GM11168 (cell line): ENCODE results near the gene GCSH.

Experiments
- in situ Hi-C: fragments of 300-500 bp; cut with MboI; formaldehyde crosslinking; loops from one replicate; pipeline ENCODE4 v1.12.0; 2022; ENCODE audit warnings: low sequenced_read_pairs; ENCODE audit not compliant: unreplicated experiment

The GCSH gene

GRCh38 chr16:81106826-81107503, 10.8 kb upstream of the GCSH start:
- in situ Hi-C loops, result no loop called here

DNA sequence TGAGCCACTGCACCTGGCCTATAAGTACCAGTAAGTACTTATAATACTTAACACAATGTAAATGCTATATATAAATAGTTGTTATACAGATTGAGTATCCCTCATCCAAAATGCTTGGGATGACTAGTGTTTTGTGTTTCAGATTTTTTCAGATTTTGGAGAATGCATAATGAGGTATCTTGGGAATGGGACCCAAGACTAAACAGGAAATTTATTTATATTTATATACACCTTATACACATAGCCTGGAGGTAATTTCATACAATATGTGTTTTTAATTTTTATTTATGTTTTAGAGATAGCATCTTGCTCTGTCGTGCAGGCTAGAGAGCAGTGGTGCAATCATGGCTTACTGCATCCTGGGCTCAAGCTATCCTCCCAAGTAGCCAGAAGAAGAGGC, 9.8 kb upstream of the GCSH start:
- in situ Hi-C loops, result no loop called here

DNA sequence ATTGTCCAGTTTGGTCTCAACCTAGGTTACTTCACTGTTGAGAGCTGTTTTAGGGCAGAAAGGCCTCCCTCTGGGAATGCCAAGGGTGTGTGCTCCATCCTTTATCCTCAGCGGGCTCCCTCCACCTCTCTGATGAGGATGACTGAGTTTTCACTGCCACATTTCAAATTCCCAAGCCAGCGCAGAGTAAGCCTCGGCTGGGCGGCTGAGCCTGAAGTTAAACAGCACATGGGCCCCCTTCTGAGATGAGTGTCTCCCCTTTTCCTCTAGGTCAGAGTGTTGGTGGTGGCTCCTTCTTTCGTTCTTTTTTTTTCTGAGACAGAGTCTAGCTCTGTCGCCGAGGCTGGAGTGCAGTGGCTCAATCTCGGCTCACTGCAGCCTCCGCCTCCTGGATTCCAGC, 5.5 kb upstream of the GCSH start:
- in situ Hi-C loops, result no loop called here

DNA sequence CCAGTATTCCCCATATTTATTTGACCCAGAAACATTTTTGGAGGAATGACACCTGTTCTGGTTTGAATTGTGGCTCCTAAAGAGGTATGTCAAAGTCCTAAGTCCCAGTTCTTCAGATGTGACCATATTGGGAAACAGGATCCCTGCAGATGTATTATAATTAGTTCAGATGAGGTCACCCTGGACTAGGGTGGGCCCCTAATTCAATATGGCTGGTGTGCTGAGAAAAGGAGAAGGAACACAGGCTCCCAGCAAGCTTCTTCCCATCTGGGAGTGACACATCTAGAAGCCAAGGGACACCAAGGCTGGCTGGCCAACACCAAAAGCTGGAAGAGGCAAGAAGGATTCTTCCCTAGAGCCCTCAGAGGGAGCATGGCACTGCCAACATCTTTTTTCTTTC, 3.8 kb upstream of the GCSH start:
- in situ Hi-C loops, result no loop called here

DNA sequence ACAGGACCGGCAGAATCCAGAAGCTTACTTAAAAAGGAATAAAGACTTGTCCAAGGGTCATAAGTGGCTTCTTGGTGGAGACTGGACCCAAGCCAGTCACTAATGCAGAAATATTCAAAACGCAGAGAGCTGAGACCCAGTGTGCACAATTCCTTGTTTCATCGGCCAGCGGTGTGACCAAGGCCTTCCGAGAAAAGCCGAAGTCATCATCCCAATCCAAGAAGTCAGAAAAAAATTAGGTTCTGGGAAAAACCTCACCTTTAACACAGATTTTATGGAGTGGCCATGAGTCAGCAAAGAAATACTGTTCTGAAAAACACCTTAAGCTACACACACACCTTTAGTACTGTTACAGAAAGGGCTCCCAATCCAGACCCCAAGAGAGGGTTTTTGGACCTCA, 1.0 kb upstream of the GCSH start:
- in situ Hi-C loops, result no loop called here

DNA sequence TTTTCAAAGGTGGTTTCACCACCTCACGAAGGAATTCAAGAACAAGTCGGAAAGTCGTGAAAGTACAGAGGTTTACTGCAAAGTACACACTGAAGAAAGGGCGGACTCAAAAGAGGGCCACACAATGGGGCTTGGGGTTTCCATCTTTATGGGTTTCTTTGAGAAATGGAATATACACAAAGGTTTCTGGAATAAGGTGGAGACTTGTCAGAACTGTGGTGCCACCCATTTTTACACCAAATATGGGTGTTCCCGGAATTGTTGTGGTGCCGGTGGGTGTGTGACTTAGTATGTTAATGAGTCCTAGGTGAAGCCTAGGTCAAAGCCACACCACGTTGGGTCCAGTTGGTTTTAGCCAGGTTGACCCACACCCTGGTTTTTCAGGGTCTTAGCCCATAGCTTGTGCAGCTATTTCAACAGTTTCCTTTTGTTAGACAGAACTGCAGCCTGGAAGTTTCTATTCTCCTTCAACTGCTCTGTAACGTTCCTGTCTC, 567 bp upstream of the GCSH start:
- in situ Hi-C loops, result no loop called here

DNA sequence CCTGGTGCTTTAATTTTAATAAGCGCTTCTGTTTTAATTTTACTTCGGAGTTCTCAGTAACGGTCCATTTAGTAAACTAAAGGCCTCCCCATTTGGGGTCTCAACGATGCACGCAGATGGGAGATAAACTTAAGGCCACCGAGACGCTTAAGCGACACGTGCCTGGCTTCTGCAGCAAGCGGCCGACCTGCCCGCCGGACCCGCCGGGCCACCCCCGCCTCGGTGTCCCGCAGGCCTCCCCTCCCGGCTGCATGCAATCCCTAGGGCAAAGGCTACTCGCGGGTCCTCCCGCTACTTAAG, 592 bp downstream of the GCSH start:
- in situ Hi-C loops, result no loop called here

DNA sequence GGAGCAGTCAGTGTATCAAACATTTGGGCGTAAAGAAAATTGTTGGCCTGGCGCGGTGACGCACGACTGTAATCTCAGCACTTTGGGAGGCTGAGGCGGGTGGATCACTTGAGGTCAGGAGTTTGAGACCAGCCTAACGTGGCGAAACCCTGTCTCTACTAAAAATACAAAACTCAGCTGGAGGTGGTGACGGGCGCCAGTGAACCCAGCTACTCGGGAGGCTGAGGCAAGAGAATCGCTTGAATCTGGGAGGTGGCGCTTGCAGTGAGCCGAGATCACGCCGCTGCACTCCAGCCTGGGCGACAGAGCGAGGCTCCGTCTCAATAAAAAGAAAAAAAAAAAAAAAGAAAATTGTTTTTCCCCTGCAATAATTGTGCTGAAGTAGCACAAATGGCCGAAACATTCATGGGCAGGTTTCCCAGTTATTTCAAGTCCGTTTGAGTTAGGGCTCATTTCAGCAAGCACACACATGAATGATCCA, 1.4 kb downstream of the GCSH start:
- in situ Hi-C loops, result no loop called here

DNA sequence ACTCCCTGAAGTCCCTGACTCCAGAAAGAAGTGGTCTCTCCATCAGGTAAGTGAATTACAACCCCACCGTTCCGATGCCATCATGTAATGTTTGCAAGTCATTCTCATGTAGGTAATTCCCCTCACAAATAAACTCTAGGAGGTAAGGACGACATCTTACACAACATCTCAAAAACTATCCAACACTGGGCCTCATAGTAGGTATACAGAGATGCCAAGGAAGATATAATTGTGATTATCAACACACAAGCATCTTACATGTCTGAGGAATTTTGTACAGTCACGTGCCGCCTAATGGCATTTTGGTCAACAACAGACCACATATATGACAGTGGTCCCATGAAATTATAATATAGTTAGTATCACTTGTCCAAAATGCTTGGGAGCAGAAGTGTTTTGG, 7.4 kb downstream of the GCSH start:
- in situ Hi-C loops, result no loop called here

GRCh38 chr16:81081014-81081413, 15.2 kb downstream of the GCSH start:
- in situ Hi-C loops, result no loop called here

DNA sequence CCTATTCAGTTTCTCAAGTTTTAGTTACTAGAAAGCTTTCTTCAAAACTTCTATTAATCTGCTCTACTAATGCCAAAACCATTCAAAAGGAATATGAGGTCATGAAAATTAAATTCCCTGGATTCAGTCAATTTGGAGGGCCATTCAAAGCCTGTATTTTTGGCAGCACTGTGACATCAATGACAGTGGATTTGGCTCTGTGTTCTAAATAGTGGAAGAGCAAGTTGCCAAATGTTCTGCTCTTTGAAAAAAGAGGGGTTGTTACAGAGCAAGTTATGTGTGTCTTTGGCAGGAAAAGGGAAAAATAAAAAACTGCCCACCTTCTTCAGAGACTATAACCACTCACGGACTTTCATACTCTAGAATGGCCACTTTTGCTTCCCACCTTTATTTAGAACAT, 16.0 kb downstream of the GCSH start:
- in situ Hi-C loops, result no loop called here

DNA sequence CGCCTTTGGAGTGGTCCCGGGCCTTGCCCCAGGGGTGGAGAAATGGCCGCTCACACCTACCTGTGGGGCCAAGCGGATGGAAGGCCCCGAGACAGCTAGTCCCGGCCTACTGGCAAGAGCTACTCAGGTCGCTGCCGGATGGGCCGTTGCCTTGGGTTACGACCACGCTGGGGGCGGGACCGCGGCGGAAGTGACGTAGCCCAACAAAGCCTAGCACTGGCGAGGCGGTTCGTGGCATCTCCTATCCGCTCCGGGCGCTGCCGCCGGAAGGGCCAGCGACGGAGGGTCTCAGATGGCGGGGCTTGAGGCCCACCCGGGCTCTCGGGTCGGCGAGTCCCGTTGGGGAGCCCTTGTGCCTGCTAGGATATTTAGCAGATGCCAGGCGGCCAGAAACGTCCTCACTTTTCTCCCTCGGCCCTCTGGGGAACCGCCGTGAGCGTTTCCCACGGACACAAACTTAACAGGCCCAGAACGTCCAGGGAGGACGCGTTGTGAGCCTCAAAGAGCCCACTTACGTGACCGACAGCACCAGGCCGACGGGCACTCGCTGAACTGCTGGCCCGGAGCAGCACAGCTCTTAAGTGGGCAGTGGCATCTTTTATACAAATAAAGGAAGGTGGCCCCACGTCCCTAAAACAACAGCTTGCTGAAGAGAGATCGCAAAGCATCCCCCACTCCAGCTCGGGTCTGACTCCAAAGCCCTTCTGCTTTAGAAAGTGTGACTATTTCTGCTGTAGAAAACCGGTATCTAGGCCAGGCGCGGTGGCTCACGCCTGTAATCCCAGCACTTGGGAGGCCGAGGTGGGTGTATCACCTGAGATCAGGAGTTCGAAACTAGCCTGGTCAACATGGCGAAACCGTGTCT, 18.9 kb downstream of the GCSH start, which contains the start of gene C16orf46:
C16orf46 (minus strand) TSS at position 163 of the 865 bp plus-strand sequence. CDS start 13,283 bp downstream, outside the sequence.
- in situ Hi-C loops, result no loop called here

GRCh38 chr16:81076566-81077075, 19.6 kb downstream of the GCSH start:
- in situ Hi-C loops, result no loop called here

DNA sequence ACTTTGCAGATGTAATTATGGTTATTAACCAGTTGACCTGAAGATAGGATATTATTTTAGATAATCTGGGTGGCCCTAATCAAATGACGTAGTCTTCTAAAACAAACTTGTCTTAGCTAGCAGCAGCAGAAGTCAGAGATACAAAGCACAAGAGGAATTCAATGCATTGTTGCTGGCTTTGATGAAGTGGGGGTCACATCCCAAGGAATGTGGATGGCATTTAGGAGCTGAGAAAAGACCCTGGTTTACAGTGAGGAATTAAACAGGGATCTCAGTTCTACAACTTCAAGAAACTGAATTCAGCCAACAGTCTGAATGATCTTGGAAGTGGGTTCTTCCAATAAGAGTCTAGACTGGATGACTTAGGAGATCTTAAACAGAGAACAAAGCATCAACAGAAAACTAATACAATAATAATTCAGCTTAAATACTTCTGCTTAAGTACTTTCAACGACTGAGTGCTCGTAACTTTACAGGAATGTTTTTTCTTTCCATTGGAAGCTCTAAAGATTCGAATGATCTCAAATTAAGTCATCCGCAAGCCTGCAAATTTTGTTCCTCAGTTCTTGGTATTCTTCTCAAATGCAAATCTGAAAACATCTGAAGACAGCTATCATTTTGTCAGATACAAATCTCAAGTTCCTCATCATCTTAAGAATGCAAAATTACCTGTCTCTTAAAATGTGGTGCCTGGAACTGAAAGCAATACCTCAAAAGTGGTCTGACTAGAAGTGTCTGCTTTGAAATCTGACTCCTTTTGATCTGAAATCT, 22.4 kb downstream of the GCSH start:
- in situ Hi-C loops, result no loop called here

GRCh38 chr16:81071805-81072204, 24.4 kb downstream of the GCSH start:
- in situ Hi-C loops, result no loop called here

DNA sequence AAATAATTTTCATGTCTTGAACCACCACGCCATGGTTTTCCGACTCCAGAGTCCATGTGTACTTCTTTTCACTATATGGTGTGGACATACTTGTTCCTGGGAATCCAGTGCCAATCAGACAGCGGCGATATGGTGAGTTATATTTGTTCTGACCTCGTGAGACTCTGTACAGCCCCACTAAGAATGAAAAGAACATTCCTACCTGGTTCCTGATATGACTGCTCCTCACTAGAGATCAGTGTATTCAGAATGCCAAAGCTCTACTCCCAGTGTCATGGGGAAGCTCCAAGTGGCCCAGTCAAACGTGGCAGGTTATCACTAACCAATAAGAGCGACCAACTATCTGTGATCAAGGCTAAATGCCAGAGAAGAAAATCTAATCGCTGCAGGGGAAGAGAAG, 25.2 kb downstream of the GCSH start:
- in situ Hi-C loops, result no loop called here

DNA sequence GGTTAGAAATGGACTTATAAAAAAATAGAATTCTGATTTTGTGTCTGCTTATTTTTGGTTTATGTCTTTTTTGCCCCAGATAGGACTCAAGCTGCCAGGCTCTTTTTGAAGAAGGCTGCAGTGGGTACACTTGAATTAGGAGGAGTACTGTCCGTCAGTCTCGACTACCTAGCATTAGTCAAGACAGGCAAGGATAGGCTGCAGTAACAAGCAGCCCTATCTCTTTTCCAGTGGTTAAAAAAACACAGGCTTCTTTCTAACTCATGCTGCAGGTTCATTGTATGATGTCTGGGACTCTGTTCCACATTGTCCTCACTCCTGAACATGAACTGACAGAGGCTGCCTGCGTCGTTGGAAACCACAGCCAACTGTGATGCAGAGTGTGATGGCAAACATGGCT, 27.1 kb downstream of the GCSH start:
- in situ Hi-C loops, result no loop called here

GRCh38 chr16:81067166-81067565, 29.0 kb downstream of the GCSH start:
- in situ Hi-C loops, result no loop called here

DNA sequence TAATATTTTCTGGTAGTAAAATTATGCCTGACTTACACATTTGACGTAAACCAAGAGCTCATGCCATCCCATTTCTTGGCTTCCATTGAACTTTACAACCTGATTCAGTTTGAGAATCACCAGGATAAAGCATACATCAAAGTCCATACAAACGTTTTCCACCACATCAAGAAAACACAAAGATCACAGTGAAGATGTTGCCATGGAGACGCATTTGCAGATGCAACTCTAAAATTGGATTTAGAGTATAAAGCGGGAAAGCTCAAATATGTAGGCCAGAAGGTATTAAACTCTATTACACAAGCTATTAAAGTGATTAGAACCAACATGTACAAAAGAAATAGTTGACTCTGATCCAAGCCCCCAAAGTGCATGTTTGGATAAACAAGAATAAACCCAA, 29.5 kb downstream of the GCSH start:
- in situ Hi-C loops, result no loop called here

GRCh38 chr16:81061871-81062608, 34.2 kb downstream of the GCSH start:
- in situ Hi-C loops, result no loop called here
